Measurements from ENCODE around the gene NAT10.

GRCh38 chr11:34161812-34162492 is 56.5 kb downstream of the NAT10 start:
- TF ChIP-seq POLR2A (IDR thresholded peaks at IDR 0.05) (no peak), CTCF (IDR thresholded peaks at IDR 0.05) (no peak)
